Tibial nerve (tissue), 4 donors: Measurements from ENCODE around the gene SLC38A1.

Experiments
- CTCF ChIP-seq, 5 experiments: fragments of 200-600 bp in 3 of 5; fragments of 450-650 bp in 2 of 5; sonication (generic) in 3 of 5; IDR thresholded peaks; one replicate each; pipeline ENCODE4 v1.5.1; 2016 to 2019; ENCODE audit warnings: antibody characterized with exemption in 5 of 5, mild to moderate bottlenecking in 3 of 5, moderate library complexity in 2 of 5
- EP300 ChIP-seq, 2 donors: sonication (generic); formaldehyde crosslinking; IDR thresholded peaks; one replicate each; pipeline ENCODE4 v1.6.1; 2017; ENCODE audit warnings: antibody characterized with exemption in 2 of 2, mild to moderate bottlenecking in 1 of 2
- POLR2A ChIP-seq, 2 donors: fragments of 450-650 bp; IDR thresholded peaks; one replicate each; pipeline ENCODE4 v1.6.1; 2017; ENCODE audit warnings: antibody characterized with exemption in 2 of 2, mild to moderate bottlenecking in 2 of 2, moderate library complexity in 2 of 2

DNA sequence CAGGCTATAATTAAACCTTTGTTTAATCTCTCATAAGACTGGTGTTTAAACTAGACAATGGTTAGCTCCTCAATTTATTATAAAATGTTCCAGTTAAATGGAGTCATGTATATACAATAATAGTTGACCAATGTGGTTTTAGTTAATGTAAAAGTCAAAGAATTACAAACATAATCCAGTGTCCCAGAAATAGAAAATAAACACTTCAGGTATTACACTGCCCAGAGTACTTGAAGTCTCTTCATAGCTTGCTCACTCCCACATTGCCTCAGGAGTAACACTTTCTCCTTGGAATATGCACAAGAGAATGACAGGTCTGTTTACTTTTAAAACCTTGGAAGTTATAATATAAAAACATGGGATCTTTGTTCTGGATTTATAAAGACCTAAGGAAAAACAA, 60.5 kb downstream of the SLC38A1 start:
- TF ChIP-seq CTCF (IDR thresholded peaks at IDR 0.05) (no peak), EP300 (IDR thresholded peaks at IDR 0.05) (no peak), POLR2A (IDR thresholded peaks at IDR 0.05) (no peak)
